ENCODE measurements around the gene DCP1B. TPM values are rescaled to one million over a fixed set of nuclear protein-coding genes. Genes with fewer than 3 reads are reported as not detected.
A peak's percentile ranks its signal among the peaks of the same experiment; 100 is the strongest.

The DCP1B gene
- total and polyA plus RNA-seq, 2 of the 4 experiments (the other 2 are of a cell fraction), result 13.3 to 19.7 TPM

- TF ChIP-seq, protein P1, sequence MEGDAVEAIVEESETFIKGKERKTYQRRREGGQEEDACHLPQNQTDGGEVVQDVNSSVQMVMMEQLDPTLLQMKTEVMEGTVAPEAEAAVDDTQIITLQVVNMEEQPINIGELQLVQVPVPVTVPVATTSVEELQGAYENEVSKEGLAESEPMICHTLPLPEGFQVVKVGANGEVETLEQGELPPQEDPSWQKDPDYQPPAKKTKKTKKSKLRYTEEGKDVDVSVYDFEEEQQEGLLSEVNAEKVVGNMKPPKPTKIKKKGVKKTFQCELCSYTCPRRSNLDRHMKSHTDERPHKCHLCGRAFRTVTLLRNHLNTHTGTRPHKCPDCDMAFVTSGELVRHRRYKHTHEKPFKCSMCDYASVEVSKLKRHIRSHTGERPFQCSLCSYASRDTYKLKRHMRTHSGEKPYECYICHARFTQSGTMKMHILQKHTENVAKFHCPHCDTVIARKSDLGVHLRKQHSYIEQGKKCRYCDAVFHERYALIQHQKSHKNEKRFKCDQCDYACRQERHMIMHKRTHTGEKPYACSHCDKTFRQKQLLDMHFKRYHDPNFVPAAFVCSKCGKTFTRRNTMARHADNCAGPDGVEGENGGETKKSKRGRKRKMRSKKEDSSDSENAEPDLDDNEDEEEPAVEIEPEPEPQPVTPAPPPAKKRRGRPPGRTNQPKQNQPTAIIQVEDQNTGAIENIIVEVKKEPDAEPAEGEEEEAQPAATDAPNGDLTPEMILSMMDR (conservative IDR thresholded peaks at IDR 0.05; ENCODE audit: low read depth, low read length), result no peak
Observed at GRCh38 chr12:2013527-2014223, 9.4 kb upstream of the DCP1B start (continued).

DNA sequence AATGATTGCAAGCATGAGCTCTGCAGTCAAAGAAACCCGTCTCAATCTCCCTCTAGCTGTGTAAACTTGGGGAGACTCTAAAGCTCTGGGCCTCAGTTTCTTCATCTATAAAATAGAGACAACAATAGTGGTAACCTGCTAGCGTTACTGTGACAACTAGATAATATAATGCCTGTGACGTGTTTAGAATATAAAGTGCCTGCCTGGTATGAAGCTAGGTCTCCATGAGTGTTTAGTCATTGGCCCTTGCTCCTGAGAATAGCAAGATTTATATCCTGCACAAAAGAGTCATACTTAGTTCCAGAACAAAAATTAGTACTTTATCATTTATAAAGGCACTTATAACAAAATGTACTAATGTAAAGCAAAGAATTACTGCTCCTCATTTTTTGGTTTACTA lies 8.8 kb upstream of the DCP1B start:
- TF ChIP-seq CHD1 (IDR thresholded peaks at IDR 0.05; ENCODE audit: low read depth, low read length), result no peak
- TF ChIP-seq MAFK (IDR thresholded peaks at IDR 0.05; ENCODE audit: low read depth, low read length), result no peak
- no peak for TF ChIP-seq POLR2A (IDR thresholded peaks at IDR 0.05; ENCODE audit: low read depth, low read length)
- TF ChIP-seq BHLHE40 (IDR thresholded peaks at IDR 0.05; ENCODE audit: low read depth, low read length), result no peak
- no peak for TF ChIP-seq CEBPB (IDR thresholded peaks at IDR 0.05; ENCODE audit: low read depth, low read length)
- no peak for TF ChIP-seq SMC3 (IDR thresholded peaks at IDR 0.05; ENCODE audit: low read depth, low read length)
- TF ChIP-seq RCOR1 (IDR thresholded peaks at IDR 0.05; ENCODE audit: insufficient replicate concordance, low read length), result no peak
- no peak overlapping the region for H3K56ac ChIP-seq (ENCODE audit: extremely low read depth, insufficient read depth, low read length)
- H3K9me1 ChIP-seq (ENCODE audit: insufficient read depth, low read length), result peaks cover 9% of the 10 kb centered on the region
- no peaks in the 10 kb centered on the region for H4K20me1 ChIP-seq (ENCODE audit: insufficient read depth, low read length)
- H3K79me1 ChIP-seq (ENCODE audit: low read depth in 1 of 2, low read length in 2 of 2), result no peaks in the 10 kb centered on the region
- H3K14ac ChIP-seq (replicated peaks; ENCODE audit: low read depth, low read length), result no peak overlapping the region
- no peaks in the 10 kb centered on the region for H3K36me3 ChIP-seq (ENCODE audit: control insufficient read depth, insufficient read depth, low read length)
- no peak overlapping the region for H3K27ac ChIP-seq (ENCODE audit: insufficient read depth, low read length)
- H2BK5ac ChIP-seq (ENCODE audit: low read depth, low read length, poor library complexity, severe bottlenecking), result no peak overlapping the region
- H2BK120ac ChIP-seq (ENCODE audit: low read depth, low read length), result no peak overlapping the region
- no peak overlapping the region; the same call in 1 of the 2 replicates for H2BK20ac ChIP-seq (ENCODE audit: low read depth, low read length)
- H3K27me3 ChIP-seq (ENCODE audit: control insufficient read depth, insufficient read depth, low read length), result no peaks in the 10 kb centered on the region
- ATAC-seq (ENCODE audit: low read depth) (no peak), DNase-seq (peak; percentile 43)
- dilution Hi-C loops (cut with HindIII; ENCODE audit: low sequenced_read_pairs, unreplicated experiment) (no loop called here), in situ Hi-C loops (cut with MboI; ENCODE audit: low sequenced_read_pairs) (no loop called here), intact Hi-C loops (cut with micrococcal nuclease) (no loop called here)
- no peak overlapping the region for H3K9ac ChIP-seq (ENCODE audit: low read depth, low read length)
- H3K23ac ChIP-seq (ENCODE audit: low read depth, low read length), result peak overlapping the region; percentile 10; the same call in 1 of the 2 replicates
- POLR2A ChIA-PET (ENCODE audit: unreplicated experiment), result no interaction called here
- no peak overlapping the region for H2BK15ac ChIP-seq (ENCODE audit: low read depth, low read length)
- no peak overlapping the region for H3K4me3 ChIP-seq (ENCODE audit: insufficient read depth, low read depth, low read length)
- H4K8ac ChIP-seq (ENCODE audit: low read depth in 2 of 2, low read length in 2 of 2), result no peak overlapping the region
- no TSS peak for BruUV-seq (replicated peaks)
- H4K5ac ChIP-seq (ENCODE audit: low read depth, low read length), result no peak overlapping the region; the same call in 1 of the 2 replicates
- H2AFZ ChIP-seq (replicated peaks; ENCODE audit: low read length, poor library complexity), result no peak overlapping the region
- no peaks in the 10 kb centered on the region for H3K9me3 ChIP-seq (ENCODE audit: control insufficient read depth, insufficient read depth, low read length)
- 60% methylated on average over 1 of the region's 3 CpGs; no CpG with 5 or more reads in 1 of the 2 experiments for WGBS, 2 experiments (ENCODE audit: extremely low coverage in 2 of 2, insufficient read length in 1 of 2)
- CTCF ChIA-PET, result interaction anchor here (0.7 to 2.0 kb wide), 2 partner anchors 10 to 15 kb away, joined by 6 to 7 read pairs; no protein-coding TSS in a partner anchor
- no peak overlapping the region for H3K4me2 ChIP-seq (ENCODE audit: low read depth, low read length)
- no peak overlapping the region for H4K91ac ChIP-seq (ENCODE audit: insufficient read depth, low read depth, low read length)
- no peak overlapping the region for H2AK5ac ChIP-seq (ENCODE audit: low read depth, low read length)
- no peak overlapping the region for H3K18ac ChIP-seq (ENCODE audit: low read depth, low read length)
- no peak overlapping the region for H3K4ac ChIP-seq (ENCODE audit: low read depth, low read length)
- no peak overlapping the region for H2AK9ac ChIP-seq (replicated peaks; ENCODE audit: low read depth, low read length, poor library complexity)
- peaks cover 14% of the 10 kb centered on the region for H3K4me1 ChIP-seq (ENCODE audit: control insufficient read depth, insufficient read depth, low read length)
